ENCODE results near the gene FAM193B. TPM values are rescaled to one million over a fixed set of nuclear protein-coding genes. Genes with fewer than 3 reads are reported as not detected.

Gene FAM193B
- polyA plus RNA-seq, 3 donors: 1.6 to 216 (median 1.9) TPM

DNA sequence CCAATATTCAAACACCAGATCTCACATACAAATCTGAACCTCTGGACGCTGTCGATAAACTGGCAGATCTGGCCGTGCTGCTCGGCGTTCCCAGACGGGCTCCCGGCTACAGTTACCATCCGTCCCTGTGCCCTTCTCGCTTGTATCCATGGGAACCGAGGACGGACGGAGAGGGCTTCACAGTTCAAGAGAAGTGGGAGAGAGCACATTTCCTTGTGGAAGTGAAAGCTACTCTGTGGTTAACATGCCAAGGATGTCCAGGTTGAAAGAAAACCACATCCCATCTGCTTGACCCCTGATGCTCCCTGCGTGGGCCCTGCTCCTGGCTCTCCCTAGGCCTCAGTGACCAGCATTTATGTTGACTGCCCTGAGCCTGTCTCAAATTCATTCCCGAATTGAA lies 74.6 kb downstream of the FAM193B start:
- no peak overlapping the region for H2AFZ ChIP-seq (ENCODE audit: insufficient read depth, low read depth, low read length, poor library complexity, severe bottlenecking)
- H3K9ac ChIP-seq (ENCODE audit: insufficient read depth, low read length, poor library complexity, severe bottlenecking): peak overlapping the region; percentile 5
- Mint-ChIP-seq H3K9me3 (peaks cover 0 to 12% (median 0%) of the 10 kb centered on the region in 7 donors), H3K27ac (peak overlapping the region; percentile 69 to 92 (median 89)), H3K4me3 (peak overlapping the region; percentile 37 to 59), H3K27me3 (ENCODE audit: low read depth in 3 of 3) (peaks cover 24 to 44% (median 26%) of the 10 kb centered on the region in 3 donors), H3K4me1 (peaks cover 51% of the 10 kb centered on the region), H3K36me3 (peaks cover 34 to 39% of the 10 kb centered on the region in 2 donors)
- intact Hi-C loops (cut with micrococcal nuclease): no loop called here
- peaks cover 15 to 26% of the 10 kb centered on the region in 2 donors for H3K36me3 ChIP-seq (replicated peaks in 1 of 2; ENCODE audit: control insufficient read depth in 1 of 2, insufficient read depth in 2 of 2, low read length in 2 of 2)
- peaks cover 0 to 13% of the 10 kb centered on the region in 2 donors for H3K27me3 ChIP-seq (ENCODE audit: control insufficient read depth in 2 of 2, insufficient read depth in 2 of 2, low read length in 2 of 2)
- H3K27ac ChIP-seq (ENCODE audit: low read depth in 1 of 2, low read length in 2 of 2): peak overlapping the region; percentile 5 to 13
- peaks cover 27% of the 10 kb centered on the region for H4K20me1 ChIP-seq (ENCODE audit: insufficient read depth, low read length)
- TF ChIP-seq, protein P1, sequence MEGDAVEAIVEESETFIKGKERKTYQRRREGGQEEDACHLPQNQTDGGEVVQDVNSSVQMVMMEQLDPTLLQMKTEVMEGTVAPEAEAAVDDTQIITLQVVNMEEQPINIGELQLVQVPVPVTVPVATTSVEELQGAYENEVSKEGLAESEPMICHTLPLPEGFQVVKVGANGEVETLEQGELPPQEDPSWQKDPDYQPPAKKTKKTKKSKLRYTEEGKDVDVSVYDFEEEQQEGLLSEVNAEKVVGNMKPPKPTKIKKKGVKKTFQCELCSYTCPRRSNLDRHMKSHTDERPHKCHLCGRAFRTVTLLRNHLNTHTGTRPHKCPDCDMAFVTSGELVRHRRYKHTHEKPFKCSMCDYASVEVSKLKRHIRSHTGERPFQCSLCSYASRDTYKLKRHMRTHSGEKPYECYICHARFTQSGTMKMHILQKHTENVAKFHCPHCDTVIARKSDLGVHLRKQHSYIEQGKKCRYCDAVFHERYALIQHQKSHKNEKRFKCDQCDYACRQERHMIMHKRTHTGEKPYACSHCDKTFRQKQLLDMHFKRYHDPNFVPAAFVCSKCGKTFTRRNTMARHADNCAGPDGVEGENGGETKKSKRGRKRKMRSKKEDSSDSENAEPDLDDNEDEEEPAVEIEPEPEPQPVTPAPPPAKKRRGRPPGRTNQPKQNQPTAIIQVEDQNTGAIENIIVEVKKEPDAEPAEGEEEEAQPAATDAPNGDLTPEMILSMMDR (IDR thresholded peaks at IDR 0.05): no peak
- 37% methylated on average over 14 of the region's 14 CpGs for WGBS (ENCODE audit: insufficient coverage)
- H3K9me3 ChIP-seq (replicated peaks in 1 of 2; ENCODE audit: control insufficient read depth in 1 of 2, insufficient read depth in 1 of 2, low read length in 2 of 2): no peaks in the 10 kb centered on the region
- peaks cover 44 to 52% of the 10 kb centered on the region in 2 donors for H3K4me1 ChIP-seq (ENCODE audit: control insufficient read depth in 1 of 2, insufficient read depth in 2 of 2, low read length in 2 of 2)
- peak overlapping the region; percentile 27 for H3K4me2 ChIP-seq (replicated peaks; ENCODE audit: extremely low read depth, low read length, poor library complexity, severe bottlenecking)
- peak in 1 of 3 donors; percentile 40 for DNase-seq
- H3K79me2 ChIP-seq (ENCODE audit: insufficient read depth, low read length): no peaks in the 10 kb centered on the region
- peak overlapping the region in 1 of 3 experiments; percentile 32 for H3K4me3 ChIP-seq (replicated peaks in 1 of 3; ENCODE audit: low read depth in 2 of 3, low read length in 3 of 3)

DNA sequence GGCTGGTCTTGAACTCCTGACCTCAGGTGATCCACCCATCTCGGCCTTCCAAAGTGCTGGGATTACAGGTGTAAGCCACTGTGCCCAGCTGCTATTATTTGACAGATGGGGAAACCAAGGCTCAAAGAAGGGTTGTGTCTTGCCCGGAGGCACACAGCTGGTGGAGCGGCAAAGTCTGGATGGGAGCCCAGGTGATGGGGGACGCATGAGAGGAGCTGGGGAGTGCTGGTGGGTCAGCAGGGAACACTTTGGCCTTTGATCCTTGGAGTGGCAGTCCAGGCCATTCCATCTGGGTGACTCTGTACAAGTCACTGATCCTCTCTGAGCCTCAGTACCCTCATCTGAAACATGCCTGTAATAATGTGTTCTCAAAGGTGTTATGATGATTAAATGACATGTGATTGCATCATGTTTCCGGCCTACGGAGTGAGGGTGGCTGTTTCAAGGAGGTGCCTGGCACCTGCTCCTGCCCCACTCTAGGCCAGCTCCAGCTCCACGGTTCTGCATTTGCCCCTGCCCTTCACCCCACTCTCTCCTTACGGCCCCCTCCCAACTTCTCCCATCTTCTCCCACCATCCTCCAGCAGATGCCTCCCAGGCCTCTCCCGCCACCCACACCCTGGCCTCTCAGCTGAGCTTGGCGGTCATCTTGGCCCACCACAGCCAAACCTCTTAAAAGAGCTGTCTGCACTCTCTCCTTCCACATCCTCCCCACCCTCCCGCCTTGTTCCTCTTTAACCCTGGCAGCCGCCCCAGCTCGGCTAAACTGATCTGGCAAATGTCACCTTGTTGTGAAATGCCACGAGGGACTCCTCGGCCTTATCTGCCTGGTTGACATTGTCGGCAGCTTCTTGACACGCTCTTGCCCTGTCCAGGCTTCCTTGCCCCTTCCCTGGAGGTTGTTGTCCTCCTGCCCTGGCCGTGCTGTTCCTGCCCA lies 75.4 kb downstream of the FAM193B start:
- Histone ChIP-seq H4K20me1 (ENCODE audit: insufficient read depth, low read length) (peaks cover 26% of the 10 kb centered on the region), H3K9ac (ENCODE audit: insufficient read depth, low read length, poor library complexity, severe bottlenecking) (peak overlapping the region; percentile 5), H3K36me3 (replicated peaks in 1 of 2; ENCODE audit: control insufficient read depth in 1 of 2, insufficient read depth in 2 of 2, low read length in 2 of 2) (peaks cover 13 to 18% of the 10 kb centered on the region in 2 donors), H2AFZ (ENCODE audit: insufficient read depth, low read depth, low read length, poor library complexity, severe bottlenecking) (no peak overlapping the region), H3K4me1 (ENCODE audit: control insufficient read depth in 1 of 2, insufficient read depth in 2 of 2, low read length in 2 of 2) (peaks cover 48 to 56% of the 10 kb centered on the region in 2 donors), H3K9me3 (replicated peaks in 1 of 2; ENCODE audit: control insufficient read depth in 1 of 2, insufficient read depth in 1 of 2, low read length in 2 of 2) (no peaks in the 10 kb centered on the region), H3K27me3 (ENCODE audit: control insufficient read depth in 2 of 2, insufficient read depth in 2 of 2, low read length in 2 of 2) (peaks cover 4 to 21% of the 10 kb centered on the region in 2 donors), H3K4me2 (replicated peaks; ENCODE audit: extremely low read depth, low read length, poor library complexity, severe bottlenecking) (peak overlapping the region; percentile 27), H3K79me2 (ENCODE audit: insufficient read depth, low read length) (no peaks in the 10 kb centered on the region), H3K4me3 (replicated peaks in 1 of 3; ENCODE audit: low read depth in 2 of 3, low read length in 3 of 3) (peak overlapping the region in 1 of 3 experiments; percentile 32), H3K27ac (ENCODE audit: low read depth in 1 of 2, low read length in 2 of 2) (peak overlapping the region; percentile 5 to 13)
- DNase-seq: peak; percentile 79 to 92 (median 84)
- peaks cover 58% of the 10 kb centered on the region for H3K4me1 Mint-ChIP-seq
- H3K27ac Mint-ChIP-seq: peak overlapping the region; percentile 69 to 92 (median 89)
- H3K9me3 Mint-ChIP-seq: peaks cover 0 to 12% (median 3%) of the 10 kb centered on the region in 7 donors
- peaks cover 29 to 46% (median 31%) of the 10 kb centered on the region in 3 donors for H3K27me3 Mint-ChIP-seq (ENCODE audit: low read depth in 3 of 3)
- H3K36me3 Mint-ChIP-seq: peaks cover 30 to 35% of the 10 kb centered on the region in 2 donors
- peak overlapping the region; percentile 53 to 79 for H3K4me3 Mint-ChIP-seq
- WGBS (ENCODE audit: insufficient coverage): 19% methylated on average over 15 of the region's 18 CpGs
- intact Hi-C loops (cut with micrococcal nuclease): no loop called here
- TF ChIP-seq, protein P1 (IDR thresholded peaks at IDR 0.05): no peak

Measured in CD14-positive monocyte (primary cell).